Mononuclear cell (primary cell): ENCODE data around the gene TDRKH. TPM values are rescaled to one million over a fixed set of nuclear protein-coding genes. Genes with fewer than 3 reads are reported as not detected.

Experiments used
- H3K27me3 ChIP-seq: 2 replicates; pipeline ENCODE4 v1.6.0; 2011; ENCODE audit warnings: low read length, control low read depth; ENCODE audit not compliant: insufficient read depth
- H3K4me1 ChIP-seq: 2 replicates; pipeline ENCODE4 v1.5.1; 2011; ENCODE audit warnings: mild to moderate bottlenecking, low read length, control low read depth; ENCODE audit not compliant: insufficient read depth
- H3K4me3 ChIP-seq: 2 replicates; pipeline ENCODE4 v1.5.1; 2011; ENCODE audit warnings: mild to moderate bottlenecking, low read length, moderate library complexity
- H3K9me3 ChIP-seq: 2 replicates; pipeline ENCODE4 v1.5.1; 2011; ENCODE audit warnings: low read depth, mild to moderate bottlenecking, control low read depth, low read length
- total RNA-seq: library from RNA; depleted of rRNA; stranded (reverse); fragments of >200 nt; gene quantifications from one replicate; pipeline ENCODE4 v1.2.3, GENCODE V29; 2012

Gene TDRKH
- total RNA-seq, 1 donor: 1.2 TPM

- no peak overlapping the region for H3K4me3 ChIP-seq
- no peaks in the 10 kb centered on the region for H3K9me3 ChIP-seq
- peaks cover 24% of the 10 kb centered on the region for H3K4me1 ChIP-seq
- H3K27me3 ChIP-seq: no peaks in the 10 kb centered on the region
These were observed 24.1 kb upstream of the TDRKH start for GRCh38 chr1:151814426-151814825.

- H3K27me3 ChIP-seq: no peaks in the 10 kb centered on the region
- no peaks in the 10 kb centered on the region for H3K9me3 ChIP-seq
- H3K4me1 ChIP-seq: peaks cover 24% of the 10 kb centered on the region
- no peak overlapping the region for H3K4me3 ChIP-seq
These were observed 23.1 kb upstream of the TDRKH start for GRCh38 chr1:151813271-151813977.

GRCh38 chr1:151811181-151811580 lies 20.9 kb upstream of the TDRKH start:
- Histone ChIP-seq H3K27me3 (no peaks in the 10 kb centered on the region), H3K4me3 (no peak overlapping the region), H3K9me3 (no peaks in the 10 kb centered on the region), H3K4me1 (peaks cover 12% of the 10 kb centered on the region)

GRCh38 chr1:151809985-151810556 lies 19.8 kb upstream of the TDRKH start:
- Histone ChIP-seq H3K9me3 (no peaks in the 10 kb centered on the region), H3K4me3 (no peak overlapping the region), H3K4me1 (peaks cover 4% of the 10 kb centered on the region), H3K27me3 (no peaks in the 10 kb centered on the region)

- Histone ChIP-seq H3K4me3 (no peak overlapping the region), H3K9me3 (no peaks in the 10 kb centered on the region), H3K4me1 (no peaks in the 10 kb centered on the region), H3K27me3 (no peaks in the 10 kb centered on the region)
These were observed 19.1 kb upstream of the TDRKH start for GRCh38 chr1:151809290-151809984.

GRCh38 chr1:151807766-151808165 lies 17.5 kb upstream of the TDRKH start:
- H3K4me3 ChIP-seq: no peak overlapping the region

GRCh38 chr1:151807131-151807530 lies 16.8 kb upstream of the TDRKH start:
- Histone ChIP-seq H3K9me3 (no peaks in the 10 kb centered on the region), H3K27me3 (no peaks in the 10 kb centered on the region), H3K4me1 (no peaks in the 10 kb centered on the region), H3K4me3 (no peak overlapping the region)

More at GRCh38 chr1:151807766-151808165, 17.5 kb upstream of the TDRKH start:
- no peaks in the 10 kb centered on the region for H3K9me3 ChIP-seq
- H3K4me1 ChIP-seq: no peaks in the 10 kb centered on the region
- no peaks in the 10 kb centered on the region for H3K27me3 ChIP-seq

- Histone ChIP-seq H3K9me3 (no peaks in the 10 kb centered on the region), H3K27me3 (no peaks in the 10 kb centered on the region), H3K4me1 (no peaks in the 10 kb centered on the region), H3K4me3 (no peak overlapping the region)
These were observed 15.9 kb upstream of the TDRKH start for GRCh38 chr1:151806170-151806569.

- Histone ChIP-seq H3K27me3 (peaks cover 2% of the 10 kb centered on the region), H3K4me1 (no peaks in the 10 kb centered on the region), H3K9me3 (no peaks in the 10 kb centered on the region), H3K4me3 (no peak within 1 kb of the TSS)
These were observed 14.9 kb upstream of the TDRKH start, which contains the start of gene LINGO4 for GRCh38 chr1:151805066-151805820. Gene LINGO4 (minus strand): TSS chr1:151805419. CDS start chr1:151802704, 2,715 bp downstream.

- no peak overlapping the region for H3K4me3 ChIP-seq
- no peaks in the 10 kb centered on the region for H3K9me3 ChIP-seq
- peaks cover 2% of the 10 kb centered on the region for H3K27me3 ChIP-seq
- H3K4me1 ChIP-seq: no peaks in the 10 kb centered on the region
These were observed 13.6 kb upstream of the TDRKH start for GRCh38 chr1:151803915-151804314.

- H3K27me3 ChIP-seq: peaks cover 2% of the 10 kb centered on the region
- H3K9me3 ChIP-seq: no peaks in the 10 kb centered on the region
- H3K4me3 ChIP-seq: no peak overlapping the region
- H3K4me1 ChIP-seq: no peaks in the 10 kb centered on the region
These were observed 12.9 kb upstream of the TDRKH start for GRCh38 chr1:151803164-151803563.

GRCh38 chr1:151802372-151802771 lies 12.1 kb upstream of the TDRKH start:
- Histone ChIP-seq H3K27me3 (peaks cover 2% of the 10 kb centered on the region), H3K4me3 (no peak overlapping the region), H3K4me1 (no peaks in the 10 kb centered on the region), H3K9me3 (no peaks in the 10 kb centered on the region)

GRCh38 chr1:151801846-151802245 lies 11.5 kb upstream of the TDRKH start:
- no peaks in the 10 kb centered on the region for H3K4me1 ChIP-seq
- no peak overlapping the region for H3K4me3 ChIP-seq
- peaks cover 2% of the 10 kb centered on the region for H3K27me3 ChIP-seq
- H3K9me3 ChIP-seq: no peaks in the 10 kb centered on the region

- Histone ChIP-seq H3K27me3 (peaks cover 2% of the 10 kb centered on the region), H3K9me3 (no peaks in the 10 kb centered on the region), H3K4me1 (no peaks in the 10 kb centered on the region), H3K4me3 (no peak overlapping the region)
These were observed 11.1 kb upstream of the TDRKH start for GRCh38 chr1:151801310-151801820.

- Histone ChIP-seq H3K27me3 (peaks cover 2% of the 10 kb centered on the region), H3K9me3 (no peaks in the 10 kb centered on the region), H3K4me3 (no peak overlapping the region), H3K4me1 (no peaks in the 10 kb centered on the region)
These were observed 10.5 kb upstream of the TDRKH start for GRCh38 chr1:151800830-151801229.
